Stimulated activated CD4-positive, alpha-beta T cell treated with anti-CD3 and anti-CD28 coated beads, Interleukin-1b, Interleukin-23, amount 100 ng/mL, for 24 hours (primary cell): ENCODE data around the gene HDAC3.
A peak's percentile ranks its signal among the peaks of the same experiment; 100 is the strongest.
"Not testable (repeated sequence)": the region's sequence is repeated elsewhere in the genome, so short reads cannot be mapped to it uniquely, and the experiment has no call there.

Experiments
- DNase-seq, 4 experiments: peaks; one replicate each; pipeline ENCODE4 v3.0.0-alpha.2; 2020; ENCODE audit warnings: low read depth in 4 of 4, low spot score in 1 of 4

The HDAC3 gene

GRCh38 chr5:141636106-141636412 is 590 bp downstream of the HDAC3 start:
- DNase-seq, result no peak

- no peak for DNase-seq
Observed at GRCh38 chr5:141635646-141636045, 1.0 kb downstream of the HDAC3 start.

DNA sequence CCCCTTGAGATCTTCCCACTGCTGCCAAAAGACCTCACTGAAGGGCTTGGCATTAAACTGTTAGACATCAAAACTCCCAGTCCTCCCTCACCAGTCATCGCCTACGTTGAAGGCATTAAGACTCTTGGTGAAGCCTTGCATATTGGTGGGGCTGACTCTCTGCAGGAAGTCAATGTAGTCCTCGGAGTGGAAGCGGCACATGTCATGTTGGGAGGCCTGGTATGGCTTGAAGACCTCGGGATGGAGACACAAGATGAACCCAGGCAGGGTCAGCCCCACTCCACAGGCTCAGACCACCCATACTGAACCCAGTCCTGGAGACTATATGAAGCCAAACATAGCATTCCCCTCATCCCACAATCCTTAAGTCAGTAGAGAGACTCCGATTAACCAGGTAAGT is 1.9 kb downstream of the HDAC3 start:
- no peak for DNase-seq

- DNase-seq, result no peak
Observed at GRCh38 chr5:141633871-141634561, 2.6 kb downstream of the HDAC3 start.

- no peak for DNase-seq
Observed at GRCh38 chr5:141632650-141633049, 4.0 kb downstream of the HDAC3 start.

- DNase-seq, result no peak
Observed at GRCh38 chr5:141630570-141631140, 6.0 kb downstream of the HDAC3 start.

GRCh38 chr5:141628175-141628788 is 8.4 kb downstream of the HDAC3 start:
- DNase-seq, result no peak

GRCh38 chr5:141623611-141624010 is 13.0 kb downstream of the HDAC3 start:
- no peak for DNase-seq

DNA sequence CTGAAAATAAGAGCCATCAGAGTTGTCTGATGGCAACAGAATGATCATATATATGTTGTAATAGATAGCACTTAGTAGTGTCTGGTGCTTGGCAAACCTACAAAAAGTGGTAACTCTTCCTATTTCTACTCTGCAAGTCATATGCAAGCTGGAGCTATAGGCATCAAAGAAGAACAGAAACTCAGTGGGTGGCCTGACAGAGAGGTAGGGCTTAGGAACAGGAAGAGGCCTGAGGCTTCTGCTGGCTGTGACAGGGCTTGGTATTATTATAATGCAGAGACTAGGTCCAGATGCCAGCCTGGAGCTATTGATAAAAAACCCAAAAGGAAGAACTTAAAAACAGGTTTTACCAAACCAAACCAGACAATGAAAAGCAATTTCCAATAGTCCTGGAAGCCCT is 13.5 kb downstream of the HDAC3 start:
- DNase-seq, result no peak

DNA sequence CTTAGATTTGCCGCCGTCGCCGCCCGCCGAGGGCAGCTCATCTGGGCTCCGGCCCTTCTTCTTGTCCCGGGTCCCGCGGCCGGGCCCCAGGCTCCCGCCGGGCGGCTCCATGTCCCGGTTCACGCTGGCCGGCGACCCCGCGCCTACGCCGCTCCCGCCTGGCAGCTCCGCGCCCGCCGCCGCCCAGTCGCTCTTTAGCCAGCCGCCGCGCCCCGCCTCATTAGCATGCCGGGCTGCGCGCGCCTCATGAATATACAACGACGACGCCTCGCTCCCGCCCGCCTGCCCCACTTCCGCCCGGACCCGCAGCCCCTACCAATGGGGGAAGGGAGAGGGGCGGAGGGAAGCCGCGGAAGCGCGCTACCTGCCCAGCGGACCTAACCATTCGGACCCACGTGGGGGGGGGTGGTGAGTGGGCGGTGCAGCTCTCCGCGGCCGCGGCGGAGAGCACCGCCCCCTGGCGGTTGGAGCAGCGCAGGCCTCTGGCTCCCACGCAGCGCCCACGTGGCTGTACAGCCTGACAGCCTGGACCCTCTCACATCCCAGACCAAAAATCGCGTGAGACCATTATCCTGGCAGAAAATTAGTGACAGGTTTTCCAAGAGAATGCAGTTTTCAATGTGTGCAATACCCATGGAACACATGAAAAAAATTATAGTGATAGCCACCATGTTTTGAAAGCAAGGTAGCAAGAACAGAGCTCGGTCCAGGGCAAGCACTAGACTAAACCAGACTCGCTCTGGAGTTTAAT is 17.7 kb downstream of the HDAC3 start, which contains the start of gene DIAPH1:
Gene DIAPH1 (minus strand): TSS at position 197 of the 751 bp plus-strand sequence. CDS start 86 bp downstream, at position 111.
- DNase-seq, result peak; percentile 98 to 100 (median 98)

DNA sequence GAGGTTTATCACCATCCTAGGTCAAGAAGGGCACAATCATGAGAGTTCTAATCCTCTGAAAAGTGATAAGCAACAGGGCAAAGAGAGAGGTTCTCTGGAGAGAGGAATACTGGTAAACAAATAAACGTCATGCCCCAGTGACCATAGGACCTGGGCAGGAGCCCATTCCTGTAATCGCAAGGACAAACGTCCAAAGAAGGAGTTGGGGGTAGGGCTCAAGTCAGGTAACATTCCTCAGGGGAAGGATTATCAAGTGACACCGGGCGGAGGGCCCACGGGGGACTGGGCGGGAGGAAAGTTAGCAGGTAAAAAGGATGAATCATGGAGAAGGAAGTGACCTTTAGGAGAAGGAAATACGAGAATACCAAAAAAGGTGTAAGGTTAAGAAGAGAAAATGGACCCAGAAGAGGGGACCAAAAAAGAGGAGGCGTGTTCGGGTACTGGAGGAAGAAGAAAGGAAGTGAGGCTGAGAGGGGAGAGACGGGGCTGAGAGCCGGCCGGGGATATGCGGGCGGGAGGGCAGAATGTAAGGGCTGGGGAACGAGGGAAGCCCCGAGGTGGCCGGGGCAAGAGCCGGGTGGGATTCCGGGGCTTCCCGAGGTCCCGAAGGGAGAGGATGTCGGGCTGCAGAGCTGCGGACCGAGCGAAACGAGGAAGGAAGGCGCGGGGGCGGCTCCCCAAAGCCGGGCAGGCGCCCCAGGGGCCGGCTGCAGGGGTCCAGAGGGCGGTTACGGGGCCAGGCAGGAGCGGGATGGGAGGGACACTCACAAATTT is 18.4 kb downstream of the HDAC3 start:
- DNase-seq, result peak in 2 of 4 experiments; percentile 54 to 56

- DNase-seq, result no peak
Observed at GRCh38 chr5:141617682-141618029, 19.0 kb downstream of the HDAC3 start.

- no peak for DNase-seq
Observed at GRCh38 chr5:141617128-141617527, 19.5 kb downstream of the HDAC3 start.

GRCh38 chr5:141615991-141616720 is 20.5 kb downstream of the HDAC3 start:
- no peak for DNase-seq

DNA sequence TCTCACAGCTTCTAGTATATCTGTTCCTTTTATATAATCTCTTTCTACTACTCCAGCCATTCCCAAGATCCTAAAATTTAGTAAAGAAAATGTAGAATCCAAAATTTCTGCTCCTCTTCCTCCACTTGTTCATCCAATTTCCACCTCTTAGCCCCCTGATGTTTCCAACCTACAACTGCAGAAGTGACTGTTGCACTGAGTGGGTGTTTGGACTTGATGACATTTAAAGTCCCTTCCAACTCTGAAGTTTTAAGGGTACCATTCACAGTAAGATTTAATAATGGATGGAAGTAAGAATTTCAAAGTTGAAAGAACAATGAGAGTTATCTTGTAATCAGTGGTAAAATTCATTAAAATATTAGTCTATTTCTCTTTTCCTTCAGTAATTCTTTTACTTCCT is 23.3 kb downstream of the HDAC3 start:
- no peak for DNase-seq

DNA sequence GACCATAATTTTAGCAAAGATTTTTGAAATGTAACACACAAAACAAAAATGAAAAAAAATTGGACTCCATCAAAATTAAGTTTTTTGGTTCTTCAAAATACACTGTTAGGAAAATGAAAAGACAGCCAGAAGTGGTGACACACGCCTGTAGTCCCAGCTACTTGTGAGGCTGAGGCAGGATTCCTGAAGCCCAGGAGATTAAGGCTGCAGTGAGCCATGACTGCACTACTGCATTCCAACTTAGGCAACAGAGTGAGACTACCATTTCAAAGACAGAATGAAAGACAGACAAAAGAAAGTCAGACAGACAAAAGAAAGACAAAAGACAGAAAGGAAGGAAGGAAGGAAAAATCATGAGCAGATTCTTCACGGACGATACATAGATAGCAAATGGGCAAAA is 25.4 kb downstream of the HDAC3 start:
- no peak for DNase-seq

- not testable (repeated sequence) for DNase-seq
Observed at GRCh38 chr5:141609921-141610320, 26.7 kb downstream of the HDAC3 start.

DNA sequence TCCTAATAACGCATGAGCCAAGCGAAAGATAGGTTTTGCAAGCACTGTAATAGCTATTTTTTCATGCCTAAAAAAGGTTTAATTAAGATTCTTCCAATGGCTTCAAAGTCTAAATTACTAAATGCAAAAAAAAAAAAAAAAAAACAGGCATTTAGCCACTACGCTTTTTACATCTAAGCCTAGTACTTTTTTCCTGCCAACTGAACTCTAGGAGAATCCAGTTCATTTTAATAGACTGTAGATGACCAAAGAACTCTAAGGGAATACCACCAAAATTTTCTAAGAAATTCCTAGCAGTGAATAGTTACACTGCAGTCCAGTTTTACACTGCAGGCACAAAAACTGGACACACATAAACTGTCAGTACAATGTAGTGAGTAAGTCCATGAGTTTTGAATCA is 27.6 kb downstream of the HDAC3 start:
- DNase-seq, result no peak

- DNase-seq, result no peak
Observed at GRCh38 chr5:141608557-141608956, 28.1 kb downstream of the HDAC3 start.

DNA sequence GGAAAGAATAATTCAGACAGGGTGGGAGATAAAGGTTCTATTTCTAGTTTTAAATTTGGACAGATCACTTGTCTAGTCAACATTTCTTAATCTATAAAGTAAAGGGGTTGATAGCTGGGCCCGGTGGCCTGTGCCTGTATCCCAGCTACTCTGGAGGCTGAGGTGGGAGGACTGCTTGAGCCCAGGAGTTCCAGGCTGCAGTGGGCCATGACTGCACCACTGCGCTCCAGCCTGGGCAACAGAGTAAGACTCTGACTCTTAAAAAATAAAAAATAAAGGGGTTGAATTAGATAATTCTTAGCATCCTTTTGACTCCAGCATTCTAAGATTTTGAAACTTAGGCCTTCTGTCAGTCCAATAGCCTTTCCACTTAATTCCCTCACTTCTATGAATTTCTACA is 28.6 kb downstream of the HDAC3 start:
- no peak for DNase-seq
